ENCODE data around the gene KRTAP5-8. TPM values are rescaled to one million over a fixed set of nuclear protein-coding genes. Genes with fewer than 3 reads are reported as not detected.

KRTAP5-8 gene
- total and polyA plus RNA-seq, 2 experiments from 2014 or later, result not detected

DNA sequence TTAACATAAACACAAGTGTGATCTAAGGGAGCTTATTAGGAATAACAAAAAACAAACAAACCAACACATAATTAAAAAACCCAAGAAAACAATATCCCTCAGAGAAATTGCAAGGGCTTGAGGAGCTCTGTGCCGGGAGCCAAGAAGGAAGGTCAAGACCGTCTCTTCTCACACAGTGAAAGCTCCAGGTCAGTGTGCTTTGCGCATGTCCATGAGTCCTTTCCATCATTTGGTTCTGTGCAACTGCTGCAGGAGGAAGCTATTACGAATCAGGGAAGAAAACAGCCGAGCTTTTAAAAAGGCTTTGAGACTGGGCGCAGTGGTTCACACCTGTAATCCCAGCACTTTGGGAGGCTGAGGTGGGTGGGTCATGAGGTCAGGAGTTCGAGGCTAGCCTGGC is 4.6 kb downstream of the KRTAP5-8 start:
- Histone ChIP-seq H3K36me3 (replicated peaks; ENCODE audit: insufficient read depth, low read depth) (no peaks in the 10 kb centered on the region), H4K20me1 (ENCODE audit: insufficient read depth, poor library complexity, severe bottlenecking) (no peaks in the 10 kb centered on the region), H3K27me3 (no peaks in the 10 kb centered on the region), H3K9me2 (replicated peaks; ENCODE audit: insufficient read depth) (no peaks in the 10 kb centered on the region), H3K4me2 (no peak overlapping the region), H3K4me3 (no peak overlapping the region), H2AFZ (no peak overlapping the region), H3K9me3 (ENCODE audit: low read depth) (no peaks in the 10 kb centered on the region), H3K4me1 (ENCODE audit: insufficient read depth) (peaks cover 8% of the 10 kb centered on the region), H3K27ac (no peak overlapping the region), H3K79me2 (no peaks in the 10 kb centered on the region)
- no peak for TF ChIP-seq EZH2 (IDR thresholded peaks at IDR 0.05; ENCODE audit: borderline replicate concordance)
- no peak for TF ChIP-seq EZH2phosphoT487 (IDR thresholded peaks at IDR 0.05; ENCODE audit: low read depth, severe bottlenecking, unreplicated experiment)
- TF ChIP-seq, protein P1, sequence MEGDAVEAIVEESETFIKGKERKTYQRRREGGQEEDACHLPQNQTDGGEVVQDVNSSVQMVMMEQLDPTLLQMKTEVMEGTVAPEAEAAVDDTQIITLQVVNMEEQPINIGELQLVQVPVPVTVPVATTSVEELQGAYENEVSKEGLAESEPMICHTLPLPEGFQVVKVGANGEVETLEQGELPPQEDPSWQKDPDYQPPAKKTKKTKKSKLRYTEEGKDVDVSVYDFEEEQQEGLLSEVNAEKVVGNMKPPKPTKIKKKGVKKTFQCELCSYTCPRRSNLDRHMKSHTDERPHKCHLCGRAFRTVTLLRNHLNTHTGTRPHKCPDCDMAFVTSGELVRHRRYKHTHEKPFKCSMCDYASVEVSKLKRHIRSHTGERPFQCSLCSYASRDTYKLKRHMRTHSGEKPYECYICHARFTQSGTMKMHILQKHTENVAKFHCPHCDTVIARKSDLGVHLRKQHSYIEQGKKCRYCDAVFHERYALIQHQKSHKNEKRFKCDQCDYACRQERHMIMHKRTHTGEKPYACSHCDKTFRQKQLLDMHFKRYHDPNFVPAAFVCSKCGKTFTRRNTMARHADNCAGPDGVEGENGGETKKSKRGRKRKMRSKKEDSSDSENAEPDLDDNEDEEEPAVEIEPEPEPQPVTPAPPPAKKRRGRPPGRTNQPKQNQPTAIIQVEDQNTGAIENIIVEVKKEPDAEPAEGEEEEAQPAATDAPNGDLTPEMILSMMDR (IDR thresholded peaks at IDR 0.05; ENCODE audit: poor library complexity), result no peak
- DNase-seq (ENCODE audit: low spot score), result no peak
- 95% methylated on average over 7 of the region's 7 CpGs for WGBS (ENCODE audit: low lambda C conversion rate, missing lambda C conversion rate)

DNA sequence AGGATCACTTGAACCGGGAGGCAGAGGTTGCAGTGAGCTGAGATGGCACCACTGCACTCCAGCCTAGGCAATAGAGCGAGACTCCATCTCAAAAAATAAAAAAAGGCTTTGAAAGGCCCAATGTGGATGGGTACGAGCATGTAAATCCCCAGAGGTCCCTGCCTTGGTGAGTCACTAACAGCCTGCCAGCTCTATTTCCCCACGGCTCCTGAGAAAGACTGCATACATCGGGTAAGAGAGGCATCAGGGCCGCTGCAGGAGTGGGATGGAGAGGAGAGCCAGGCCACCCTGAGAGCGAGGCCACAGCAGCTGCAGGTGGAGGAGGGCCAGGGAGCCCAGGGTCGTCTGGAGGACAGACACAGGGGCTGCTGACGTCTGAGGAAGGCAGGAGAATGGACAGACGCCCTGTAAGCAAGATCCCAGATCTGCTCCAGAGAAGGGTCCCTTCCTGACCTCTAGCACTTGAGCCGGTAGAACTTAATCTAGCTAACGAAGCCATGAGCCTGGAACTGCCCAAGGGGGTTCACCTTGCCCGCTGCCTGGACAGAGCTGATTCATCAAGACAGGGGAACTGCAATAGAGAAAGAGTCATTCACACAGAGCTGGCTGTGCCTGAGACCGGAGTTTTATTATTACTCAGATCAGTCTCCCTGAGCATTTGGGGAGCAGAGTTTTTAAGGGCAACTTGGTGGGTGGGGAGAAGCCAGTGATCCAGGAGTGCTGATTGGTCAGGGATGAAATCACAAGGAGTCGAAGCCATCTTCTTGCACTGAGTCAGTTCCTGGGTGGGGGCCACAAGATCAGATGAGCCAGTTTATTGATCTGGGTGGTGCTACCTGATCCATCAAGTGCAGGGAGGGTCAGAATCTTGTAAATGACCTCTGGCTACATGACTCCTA is 5.3 kb downstream of the KRTAP5-8 start:
- peaks cover 8% of the 10 kb centered on the region for H3K4me1 ChIP-seq (ENCODE audit: insufficient read depth)
- no peaks in the 10 kb centered on the region for H4K20me1 ChIP-seq (ENCODE audit: insufficient read depth, poor library complexity, severe bottlenecking)
- H3K27me3 ChIP-seq, result no peaks in the 10 kb centered on the region
- no peaks in the 10 kb centered on the region for H3K36me3 ChIP-seq (replicated peaks; ENCODE audit: insufficient read depth, low read depth)
- H3K4me2 ChIP-seq, result no peak overlapping the region
- H2AFZ ChIP-seq, result no peak overlapping the region
- H3K4me3 ChIP-seq, result no peak overlapping the region
- H3K27ac ChIP-seq, result no peak overlapping the region
- WGBS (ENCODE audit: low lambda C conversion rate, missing lambda C conversion rate), result 70% methylated on average over 15 of the region's 15 CpGs
- no peaks in the 10 kb centered on the region for H3K79me2 ChIP-seq
- H3K9me3 ChIP-seq (ENCODE audit: low read depth), result no peaks in the 10 kb centered on the region
- no peaks in the 10 kb centered on the region for H3K9me2 ChIP-seq (replicated peaks; ENCODE audit: insufficient read depth)
- no peak for DNase-seq (ENCODE audit: low spot score)
- no peak for TF ChIP-seq EZH2phosphoT487 (IDR thresholded peaks at IDR 0.05; ENCODE audit: low read depth, severe bottlenecking, unreplicated experiment)
- TF ChIP-seq, protein P1 (IDR thresholded peaks at IDR 0.05; ENCODE audit: poor library complexity), result no peak
- TF ChIP-seq EZH2 (IDR thresholded peaks at IDR 0.05; ENCODE audit: borderline replicate concordance), result no peak

DNA sequence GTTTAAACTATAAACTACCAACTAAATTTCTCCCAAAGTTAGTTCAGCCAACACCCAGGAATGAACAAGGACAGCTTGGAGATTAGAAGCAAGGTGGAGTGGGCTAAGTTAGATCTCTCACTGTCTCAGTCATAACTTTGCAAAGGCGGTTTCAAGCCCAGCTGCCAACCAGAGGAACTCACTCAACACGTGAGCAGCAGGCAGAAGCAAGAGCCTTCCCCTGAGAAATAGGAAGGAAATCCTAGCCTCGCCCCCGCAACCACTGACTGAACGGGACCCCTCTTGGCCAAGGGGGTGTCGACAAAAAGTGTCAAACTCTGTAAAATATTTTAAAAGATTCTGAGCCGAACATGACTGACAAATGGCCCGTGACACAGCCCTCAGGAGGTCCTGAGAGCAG is 6.0 kb downstream of the KRTAP5-8 start:
- no peaks in the 10 kb centered on the region for H3K36me3 ChIP-seq (replicated peaks; ENCODE audit: insufficient read depth, low read depth)
- no peak for TF ChIP-seq EZH2phosphoT487 (IDR thresholded peaks at IDR 0.05; ENCODE audit: low read depth, severe bottlenecking, unreplicated experiment)
- TF ChIP-seq, protein P1 (IDR thresholded peaks at IDR 0.05; ENCODE audit: poor library complexity), result no peak
- no peak for TF ChIP-seq EZH2 (IDR thresholded peaks at IDR 0.05; ENCODE audit: borderline replicate concordance)

More for the DNA sequence above, 6.0 kb downstream of the KRTAP5-8 start:
- Histone ChIP-seq H3K9me3 (ENCODE audit: low read depth) (no peaks in the 10 kb centered on the region), H3K27me3 (no peaks in the 10 kb centered on the region), H3K79me2 (no peaks in the 10 kb centered on the region), H3K4me3 (no peak overlapping the region), H3K27ac (no peak overlapping the region), H2AFZ (no peak overlapping the region), H3K9me2 (replicated peaks; ENCODE audit: insufficient read depth) (no peaks in the 10 kb centered on the region), H4K20me1 (ENCODE audit: insufficient read depth, poor library complexity, severe bottlenecking) (no peaks in the 10 kb centered on the region), H3K4me1 (ENCODE audit: insufficient read depth) (peaks cover 8% of the 10 kb centered on the region), H3K4me2 (no peak overlapping the region)
- DNase-seq (ENCODE audit: low spot score), result no peak
- WGBS (ENCODE audit: low lambda C conversion rate, missing lambda C conversion rate), result 89% methylated on average over 8 of the region's 8 CpGs
